GM18520 (cell line): ENCODE data around the gene USP35.
"Not testable (repeated sequence)": the region's sequence is repeated elsewhere in the genome, so short reads cannot be mapped to it uniquely, and the experiment has no call there.

Source experiments
- ATAC-seq: cut with Tn5 transposase; IDR thresholded peaks from one replicate; pipeline ENCODE4 v1.9.1; 2021; ENCODE audit not compliant: unreplicated experiment

Gene USP35

DNA sequence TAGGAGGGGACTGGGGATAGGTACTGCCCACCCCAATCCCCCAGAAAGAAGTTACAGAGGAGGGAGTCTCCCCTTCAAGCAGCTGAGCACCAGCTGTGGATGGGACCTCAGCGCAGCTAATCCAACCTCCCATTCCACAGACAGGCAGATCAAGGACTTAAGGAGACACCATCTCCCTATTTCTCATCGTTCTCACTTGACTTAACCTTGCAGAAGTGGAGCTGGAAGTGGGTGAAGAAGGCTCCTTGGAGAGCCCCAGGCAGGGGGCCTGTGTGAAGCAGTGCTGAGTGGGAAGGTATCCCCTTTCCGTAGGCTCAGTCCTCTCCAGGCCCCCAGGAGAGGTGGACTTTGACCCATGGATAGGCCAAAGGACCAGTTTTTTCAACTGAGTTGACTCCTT, 27.3 kb downstream of the USP35 start:
- ATAC-seq, result no peak

DNA sequence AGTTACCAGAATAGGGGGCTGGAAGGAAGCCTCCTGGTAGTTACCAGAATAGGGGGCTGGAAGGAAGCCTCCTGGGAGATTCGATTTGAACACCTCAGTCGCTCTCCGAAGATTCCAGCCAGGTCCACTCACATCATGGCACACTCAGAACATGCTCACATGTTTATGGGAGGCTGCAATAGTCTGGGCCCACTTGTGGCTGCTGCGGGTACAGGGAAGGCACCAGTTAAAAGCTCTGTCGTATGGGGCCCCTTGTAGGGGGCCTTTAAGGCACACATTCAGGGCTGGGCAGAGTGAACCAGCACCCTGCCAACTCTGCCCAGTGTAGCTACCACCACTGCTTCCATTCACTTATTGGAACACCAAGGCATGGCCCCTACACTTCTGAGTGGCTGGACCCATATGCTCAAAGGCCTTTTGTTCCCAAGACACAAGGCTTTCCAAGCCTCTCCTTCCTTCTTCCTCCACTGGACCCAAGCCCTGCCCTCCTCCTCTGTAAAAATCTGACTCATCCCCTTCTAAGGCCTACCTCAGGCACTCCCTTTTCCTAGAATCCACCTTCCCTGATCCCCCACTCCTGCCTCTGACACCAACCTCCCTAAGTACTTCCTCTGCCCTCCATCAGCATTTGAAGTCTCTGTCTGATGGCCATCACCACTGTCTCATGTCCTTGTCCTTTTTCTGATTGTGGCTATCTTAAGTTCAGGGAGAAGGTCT, 28.0 kb downstream of the USP35 start:
- no peak for ATAC-seq

DNA sequence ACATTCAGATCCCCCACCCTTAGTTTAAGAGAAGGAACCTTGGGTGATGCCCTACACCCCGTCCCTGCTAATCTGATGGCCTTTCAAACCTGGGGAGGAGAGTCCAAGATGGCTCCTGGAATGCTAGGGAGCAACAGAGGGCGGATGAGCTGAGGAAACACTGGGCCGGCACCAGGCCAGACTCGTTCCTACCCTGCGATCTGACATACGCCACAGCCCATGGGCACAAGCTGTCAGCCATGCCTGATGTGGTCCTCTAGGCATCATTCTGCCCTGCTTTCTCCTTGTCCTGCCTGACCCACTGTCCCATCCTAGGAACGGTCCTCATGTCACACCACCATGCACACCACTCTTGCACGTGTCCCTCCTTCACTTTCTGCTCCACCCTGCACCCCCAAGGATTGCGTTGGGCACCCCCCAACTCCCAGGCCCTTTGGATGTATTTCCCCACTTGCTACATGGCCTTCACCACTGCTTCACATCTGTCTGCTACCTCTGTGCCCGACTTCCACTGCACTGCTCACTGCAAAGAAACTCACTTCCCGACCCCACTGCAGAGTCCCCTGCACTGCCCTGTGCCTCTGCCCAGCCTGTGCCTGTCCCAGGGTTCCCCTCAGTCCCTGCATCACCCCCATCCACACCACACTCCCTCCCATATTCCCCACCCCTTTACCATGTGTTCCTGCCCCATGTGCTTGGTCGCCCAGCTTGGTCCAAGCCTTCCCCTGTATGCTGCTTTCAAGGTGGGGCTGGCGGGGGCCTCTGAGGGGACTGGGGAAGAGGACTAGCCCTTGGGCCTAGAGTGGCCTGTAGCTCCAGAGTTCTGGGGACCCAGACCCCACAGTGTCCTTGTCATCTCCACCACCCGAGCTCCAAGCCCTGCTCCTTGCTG, 29.2 kb downstream of the USP35 start:
- ATAC-seq, result no peak

DNA sequence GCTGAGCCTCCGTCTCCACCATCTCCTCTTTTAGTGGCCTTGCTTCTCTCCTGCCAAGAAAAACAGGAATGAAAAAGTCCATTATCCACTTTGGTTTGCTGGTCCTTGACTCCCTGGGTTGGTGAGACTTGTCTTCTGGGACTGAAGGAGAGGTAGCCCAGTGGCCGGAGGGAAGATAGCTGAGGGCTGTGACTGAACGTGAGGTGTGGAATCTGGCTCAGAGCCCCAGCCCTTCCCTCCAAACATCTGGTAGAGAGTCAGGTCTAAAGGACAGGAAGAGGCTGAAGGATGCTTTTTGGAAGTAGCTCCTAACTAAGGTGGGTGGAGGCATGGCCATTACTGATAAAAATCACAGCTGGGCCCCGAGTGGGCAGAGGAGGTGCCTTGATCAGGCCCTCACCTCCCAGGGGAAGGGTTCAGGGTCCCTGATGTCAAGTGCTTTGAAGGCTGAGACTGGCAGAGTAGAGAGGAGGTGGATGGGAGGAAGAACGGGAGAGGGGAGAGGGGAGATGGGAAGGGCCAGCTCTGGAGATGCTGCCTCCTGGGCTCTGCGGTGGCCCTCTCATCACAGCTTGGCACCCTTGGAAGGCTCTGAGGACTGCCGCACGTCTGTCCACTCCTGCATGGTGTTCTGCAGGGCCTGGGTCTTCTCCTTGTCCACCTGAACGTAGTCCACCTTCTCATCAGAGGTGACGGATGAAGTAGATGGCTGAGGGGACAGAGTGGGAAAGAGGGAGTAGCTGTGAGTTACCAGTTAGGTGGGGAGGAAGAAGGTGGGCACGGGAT, 30.2 kb downstream of the USP35 start:
- ATAC-seq, result no peak

DNA sequence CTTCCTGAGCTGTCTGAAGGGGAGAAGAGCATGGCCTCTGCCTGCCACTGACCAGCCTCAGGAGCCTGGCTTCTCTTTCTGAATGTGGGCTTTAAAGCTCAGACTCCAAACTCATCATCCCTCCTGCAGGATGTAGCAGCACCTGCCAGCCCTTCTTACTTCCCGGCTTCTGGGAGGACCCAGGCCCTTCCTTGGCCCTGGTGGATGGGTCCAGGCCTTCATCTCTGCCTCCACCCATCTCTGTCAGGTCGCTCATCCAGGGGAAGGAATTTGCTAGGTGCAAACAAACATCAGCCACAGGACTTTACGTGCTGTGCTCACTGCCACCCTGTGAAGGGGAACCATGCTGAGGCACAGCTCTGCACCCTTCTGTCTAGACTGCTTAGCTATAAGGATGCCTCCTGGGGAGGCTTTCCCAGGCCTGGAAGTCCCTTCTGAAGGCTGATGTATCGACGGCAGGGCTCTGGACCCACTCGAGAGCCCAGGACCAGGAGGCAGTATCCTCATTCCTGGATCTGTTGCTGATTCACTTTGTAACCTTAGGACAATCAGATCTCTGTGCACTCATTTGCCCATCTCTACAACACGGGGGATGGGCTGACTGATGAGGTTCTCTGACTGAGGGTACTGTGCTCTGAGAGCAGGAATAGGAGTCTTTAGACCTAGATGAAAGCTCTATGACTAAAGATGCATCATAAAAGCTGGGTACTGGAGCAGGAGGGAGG, 30.9 kb downstream of the USP35 start:
- ATAC-seq, result no peak

DNA sequence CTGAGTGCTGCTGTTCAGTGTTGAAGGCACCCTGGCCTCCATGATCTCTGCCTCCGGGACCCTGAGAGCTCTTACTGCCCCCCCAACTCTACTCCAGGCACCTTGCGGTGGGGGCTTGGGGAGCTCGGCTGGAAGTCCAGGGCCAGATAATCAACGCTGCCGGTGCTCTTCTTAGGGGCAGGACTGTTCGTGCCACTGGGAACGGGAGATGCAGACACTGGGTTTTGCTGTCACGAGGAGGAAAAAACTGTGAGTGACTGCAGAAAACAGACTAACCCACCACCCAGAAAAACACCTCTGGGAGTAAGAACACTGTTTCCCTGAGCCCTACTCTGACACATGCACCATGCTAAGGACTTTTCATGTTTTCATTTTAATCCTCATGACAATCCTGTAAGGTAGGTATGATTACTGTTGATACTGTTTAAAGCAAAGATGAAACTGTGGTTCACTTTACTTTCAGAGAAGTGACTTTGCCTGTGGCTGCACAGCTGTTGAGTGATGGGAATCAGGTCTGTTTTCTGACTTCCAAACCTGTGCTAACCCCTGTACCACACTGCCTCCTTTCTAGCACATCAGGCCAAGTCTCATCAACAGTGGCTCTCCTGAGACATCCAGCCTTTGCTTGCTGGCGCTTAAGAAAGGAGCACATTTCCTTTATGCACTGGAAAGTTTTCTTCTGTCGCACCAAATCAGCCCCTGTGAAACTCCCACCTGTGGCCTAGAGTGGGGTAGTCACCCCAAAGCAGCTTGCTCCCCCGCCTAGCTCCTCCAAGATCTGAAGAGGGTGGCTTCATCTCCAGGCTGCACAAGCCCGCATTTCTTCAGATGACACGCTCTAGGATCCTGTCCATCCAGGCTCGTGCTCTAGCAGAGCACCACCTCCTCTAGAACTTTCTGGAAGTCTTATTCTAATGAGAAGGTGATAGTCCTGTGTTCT, 31.8 kb downstream of the USP35 start:
- ATAC-seq, result no peak

DNA sequence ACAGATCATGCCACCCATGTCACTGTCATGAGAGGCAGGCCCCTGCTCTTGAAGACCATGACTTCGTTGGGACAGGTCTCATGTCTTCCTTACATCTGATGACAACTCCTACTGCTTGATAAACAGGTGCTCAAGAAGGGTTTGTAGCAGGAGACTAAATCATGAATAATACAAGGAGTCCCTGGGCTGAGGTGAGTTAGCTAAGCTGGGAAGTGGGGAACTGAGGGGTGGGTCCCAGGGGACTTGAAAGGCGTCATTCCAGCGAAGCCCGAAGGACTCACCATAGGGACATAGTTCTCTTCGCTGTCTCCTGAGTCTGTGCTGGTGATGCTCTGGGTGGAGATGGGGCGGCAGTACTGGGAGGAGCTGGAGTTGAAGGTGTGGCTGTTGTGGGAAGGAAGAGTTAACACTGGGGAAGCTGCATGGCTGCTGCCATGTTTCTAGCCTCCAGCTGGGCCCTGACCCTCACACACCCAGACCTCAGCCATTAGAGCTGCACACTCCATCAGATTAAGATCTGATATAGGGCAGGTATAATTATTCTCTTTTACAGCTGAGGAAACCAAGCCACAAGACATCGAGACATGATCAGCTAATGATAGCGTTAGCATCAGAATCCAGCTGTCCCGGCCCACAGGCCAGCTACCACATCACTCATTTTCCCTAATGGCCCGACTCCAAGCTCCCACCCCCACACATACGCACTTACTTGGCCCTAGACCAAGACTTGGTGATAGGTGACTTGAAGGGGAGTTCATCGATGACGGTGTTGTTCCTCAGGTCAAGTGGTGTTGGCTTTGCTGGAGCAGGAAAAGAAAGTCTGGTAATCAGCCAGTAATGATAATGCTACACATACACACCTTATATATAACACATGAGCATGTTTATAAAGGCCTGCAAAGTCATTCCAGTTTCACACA, 32.9 kb downstream of the USP35 start:
- no peak for ATAC-seq

DNA sequence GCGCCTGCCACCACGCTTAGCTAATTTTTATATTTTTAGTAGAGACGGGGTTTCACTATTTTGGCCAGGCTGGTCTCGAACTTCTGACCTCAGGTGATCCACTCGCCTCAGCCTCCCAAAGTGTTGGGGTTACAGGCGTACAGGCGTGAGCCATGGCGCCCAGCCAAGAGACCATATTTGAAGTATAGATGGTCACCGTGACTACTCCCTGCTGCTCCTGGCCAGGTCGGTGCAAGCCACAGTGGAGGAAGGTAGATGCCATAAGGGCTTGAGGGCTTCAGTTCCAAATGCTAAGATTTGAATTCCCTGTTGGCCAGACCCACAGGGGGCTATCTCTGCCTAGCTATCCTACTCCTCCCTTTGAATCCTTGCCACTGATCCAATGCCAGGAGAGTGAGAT, 34.0 kb downstream of the USP35 start:
- not testable (repeated sequence) for ATAC-seq

DNA sequence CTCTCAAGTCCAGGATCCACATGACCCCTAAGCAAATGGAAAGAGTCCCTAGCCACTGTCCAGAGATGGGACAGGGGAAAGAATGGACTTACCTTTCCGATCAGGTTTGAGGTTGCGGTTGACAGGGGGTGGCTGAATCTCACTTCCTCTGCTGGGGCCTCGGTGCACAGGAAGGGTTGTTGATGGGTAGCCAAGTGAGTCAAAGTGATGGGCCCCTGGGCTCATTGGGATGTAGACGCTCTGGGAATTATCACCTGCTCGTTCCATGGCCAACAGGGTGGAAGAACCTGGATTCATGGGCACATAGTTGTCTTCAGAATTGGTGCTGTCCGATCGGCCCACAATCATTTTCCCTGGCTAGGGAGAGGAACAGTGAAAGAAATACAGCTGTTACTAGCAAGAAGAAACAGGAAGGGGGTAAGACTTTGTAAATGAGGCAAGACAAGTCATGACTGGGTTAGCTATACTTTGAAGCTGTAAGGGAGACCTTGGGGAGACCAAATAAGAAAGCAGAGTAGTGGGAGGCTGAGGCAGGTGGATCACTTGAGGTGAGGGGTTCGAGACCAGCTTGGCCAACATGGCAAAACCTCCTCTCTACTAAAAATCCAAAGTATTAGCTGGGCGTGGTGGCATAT, 34.7 kb downstream of the USP35 start:
- peak; percentile 47 for ATAC-seq

DNA sequence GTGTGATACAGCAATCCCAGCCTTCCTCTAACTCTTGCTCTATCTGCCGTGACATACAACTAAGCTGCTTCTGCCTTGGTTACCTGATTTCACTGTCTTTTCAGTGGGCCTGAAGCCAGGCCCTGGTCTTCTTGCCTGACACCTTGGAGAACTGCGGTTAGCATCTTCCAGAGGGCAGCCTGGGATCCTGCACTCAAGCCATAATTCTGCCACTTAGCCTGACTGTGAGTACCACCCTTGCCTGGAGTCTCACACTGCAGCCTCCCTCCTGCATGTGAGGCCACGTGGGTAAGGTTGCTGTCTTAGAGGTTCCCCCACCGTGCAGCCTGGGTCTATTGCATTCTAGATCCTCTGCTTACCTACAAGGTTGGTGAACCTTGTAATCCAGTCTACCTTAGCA, 35.8 kb downstream of the USP35 start:
- no peak for ATAC-seq

DNA sequence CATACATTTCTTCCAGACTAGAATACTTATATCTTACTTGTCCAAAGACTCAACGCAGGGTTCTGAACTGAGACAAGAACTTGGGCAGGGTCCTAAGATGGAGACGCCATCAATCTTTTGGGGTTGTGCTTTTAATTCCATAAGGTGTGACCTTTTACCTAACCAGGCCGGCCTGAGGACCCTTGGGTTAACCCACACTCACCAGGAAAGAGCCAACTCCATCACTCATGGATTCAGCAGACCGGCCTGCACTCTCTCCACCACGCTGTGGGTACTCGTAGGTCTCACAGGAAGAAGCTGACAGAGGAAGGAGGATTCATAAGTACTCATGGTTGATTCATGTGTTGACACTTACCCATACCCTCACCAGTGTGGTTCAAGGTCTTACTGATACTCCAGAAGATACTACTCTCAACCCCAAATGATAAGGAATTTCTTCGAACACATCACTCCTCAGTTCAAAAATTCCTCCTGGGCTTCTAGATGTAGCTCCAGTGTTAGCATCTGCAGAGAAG, 36.2 kb downstream of the USP35 start:
- ATAC-seq, result no peak

DNA sequence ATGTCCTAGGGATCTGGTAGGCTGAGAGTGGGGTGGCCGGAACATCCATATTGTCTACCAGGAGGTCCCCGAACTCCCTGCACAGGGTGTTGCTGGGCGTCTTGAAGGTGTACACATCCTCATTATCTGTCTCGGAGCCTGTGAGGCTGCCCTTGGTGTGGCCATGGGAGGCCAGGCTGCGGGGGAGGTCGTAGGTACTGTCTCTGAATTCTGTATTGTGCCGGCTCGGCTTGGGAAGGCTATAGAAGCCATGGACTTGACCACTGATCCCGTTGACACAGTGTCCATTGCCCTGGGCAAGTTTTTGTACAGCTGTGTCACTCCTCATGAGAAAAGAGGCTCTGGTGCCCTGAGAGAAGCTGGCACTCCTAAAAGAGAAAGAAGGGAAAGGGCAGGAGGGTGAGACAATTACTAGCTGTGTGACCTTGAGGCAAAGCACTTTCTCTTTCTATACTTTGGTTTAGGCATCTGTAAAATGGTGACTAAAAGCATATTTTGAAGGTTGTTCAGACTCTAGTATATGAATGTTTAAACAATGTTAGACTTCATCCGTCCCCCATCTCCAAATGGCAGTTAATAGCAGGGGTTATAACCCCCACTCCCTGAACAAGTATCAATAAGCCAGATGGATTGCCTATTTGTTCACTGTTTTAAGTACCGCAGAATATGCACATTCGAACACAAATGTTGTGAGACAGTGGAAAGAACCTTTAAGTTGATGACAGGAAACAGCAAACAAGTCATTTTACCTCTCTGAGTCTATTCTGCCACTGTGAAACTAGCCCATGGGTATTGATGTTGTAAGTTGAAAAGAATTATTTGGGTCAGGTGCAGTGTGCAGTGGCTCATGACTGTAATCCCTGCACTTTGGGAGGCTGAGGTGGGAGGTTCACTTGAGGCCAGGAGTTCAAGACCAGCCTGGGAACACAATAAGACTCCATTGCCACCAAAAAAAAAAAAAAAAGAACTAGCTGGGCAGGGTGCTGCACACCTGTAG, 38.3 kb downstream of the USP35 start:
- no peak for ATAC-seq

DNA sequence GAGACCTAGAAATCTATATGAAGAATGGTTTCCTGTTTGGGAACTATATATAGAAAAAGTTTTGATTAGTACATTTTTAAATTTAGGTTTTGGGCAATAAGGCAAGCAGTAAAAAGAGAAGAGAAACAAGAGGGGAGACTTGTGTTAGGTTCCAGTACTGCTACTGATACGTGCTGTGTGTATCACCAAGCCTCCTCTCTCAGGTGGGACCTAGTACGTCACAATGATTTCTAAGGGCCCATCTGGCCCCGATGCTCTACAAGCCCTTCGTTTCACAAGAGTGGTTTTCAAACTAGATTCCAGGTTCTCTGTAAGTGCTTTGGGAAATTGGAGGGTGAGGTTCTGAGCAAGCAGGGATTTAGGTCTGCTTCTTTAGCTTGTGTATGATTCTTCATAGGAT, 39.2 kb downstream of the USP35 start:
- ATAC-seq, result no peak

DNA sequence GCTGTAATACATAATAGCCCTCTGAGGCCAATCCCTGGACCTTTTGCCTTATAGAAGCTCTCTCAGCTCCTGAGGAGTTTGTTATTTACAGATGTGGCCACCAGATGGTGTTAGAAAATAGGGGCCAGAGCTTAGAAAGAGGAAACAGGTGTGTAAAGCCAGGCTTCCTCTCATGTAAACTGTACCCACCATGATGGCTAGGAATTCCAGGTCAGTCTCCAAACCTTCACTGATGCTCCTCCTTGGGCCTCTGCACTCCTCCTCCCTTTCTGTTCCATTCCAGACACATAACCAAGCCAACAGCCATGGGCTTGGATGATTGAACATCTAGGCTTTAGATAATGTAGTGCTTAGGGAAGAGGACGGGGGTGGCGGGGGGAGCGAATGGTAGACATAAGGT, 39.7 kb downstream of the USP35 start:
- ATAC-seq, result peak; percentile 49

DNA sequence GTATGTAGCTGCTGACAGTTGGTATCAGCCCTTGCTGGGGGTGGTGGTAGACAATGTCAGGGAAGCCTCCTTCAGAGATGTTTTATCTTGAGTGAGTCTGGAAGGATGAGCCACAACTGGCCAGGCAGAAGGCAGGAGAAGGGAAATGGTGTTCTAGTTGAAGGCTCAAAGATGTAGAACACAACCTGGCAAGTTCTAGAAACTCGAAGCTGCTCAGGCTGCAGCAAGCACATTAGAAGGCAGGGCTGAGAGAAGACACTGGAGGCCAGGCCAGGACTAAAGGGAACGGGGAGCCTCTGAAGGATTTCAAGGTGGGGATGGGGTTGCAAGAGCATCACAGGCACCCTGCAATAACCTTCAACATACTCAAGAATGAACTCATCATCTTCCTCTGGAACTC, 40.4 kb downstream of the USP35 start:
- ATAC-seq, result no peak

DNA sequence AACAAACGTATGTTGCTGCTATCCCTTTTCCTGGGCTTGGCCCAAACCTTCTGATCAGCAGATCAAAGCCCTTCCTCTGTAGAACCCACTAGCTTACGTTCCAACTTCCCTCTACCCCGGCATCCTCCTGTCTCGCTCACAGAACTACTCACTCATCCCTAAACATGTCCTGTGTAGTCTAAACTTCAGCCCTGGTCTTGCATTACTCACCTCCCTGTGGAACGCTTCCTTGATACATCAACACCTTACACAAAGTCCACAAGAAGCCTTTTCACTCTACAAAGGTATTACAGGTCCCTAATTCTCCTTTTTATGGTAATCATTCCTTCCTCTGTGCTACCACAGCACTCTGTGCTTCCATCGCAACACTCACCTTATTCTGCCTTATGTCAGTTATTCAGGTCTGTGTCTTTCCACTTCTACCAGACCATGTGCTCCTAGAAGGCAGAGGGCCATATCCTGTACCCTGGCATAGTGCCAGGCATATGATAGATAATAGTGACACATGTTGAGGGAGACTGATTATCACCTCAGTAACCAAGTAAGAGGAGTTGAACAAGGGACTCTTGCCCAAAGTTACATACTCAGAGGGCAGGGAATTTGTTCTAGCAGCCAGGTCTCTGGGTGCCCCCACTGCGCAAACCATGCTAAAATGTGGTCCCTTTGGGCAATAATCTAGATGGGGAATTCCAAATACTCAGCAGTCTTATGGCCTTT, 41.6 kb downstream of the USP35 start:
- no peak for ATAC-seq
